GM12878 (cell line): Measurements from ENCODE around the gene LTBP2. TPM values are rescaled to one million over a fixed set of nuclear protein-coding genes. Genes with fewer than 3 reads are reported as not detected.

Experiments used
- ATAC-seq: fragments of 200-7000 bp; cut with Tn5 transposase; 3 replicates; pipeline ENCODE4 v1.9.1; 2020; ENCODE audit warnings: mild to moderate bottlenecking, moderate library complexity
- BruUV-seq: library from RNA; stranded (reverse); fragments of 400-500 nt; replicated peaks from 2 replicates; lab custom pipeline; 2021; lab: Mats Ljungman, UMichigan
- CTCF ChIA-PET: fragments of 300-600 bp; sonication (Branson Sonifier 250); formaldehyde crosslinking; extraction: SDS; loops from one replicate; lab custom pipeline; 2021; ENCODE audit warnings: inconsistent platforms; lab: Yijun Ruan, JAX
- POLR2A ChIA-PET: fragments of 350-600 bp; formaldehyde crosslinking; extraction: SDS; loops from one replicate; lab custom pipeline; 2021; ENCODE audit warnings: inconsistent platforms; lab: Charles Lee
- RAD21 ChIA-PET: fragments of 300-600 bp; sonication (Branson Sonifier 250); formaldehyde crosslinking; loops from one replicate; lab custom pipeline; 2023; ENCODE audit warnings: antibody characterized with exemption; ENCODE audit not compliant: unreplicated experiment; lab: Charles Lee
- SMC1A ChIA-PET: fragments of 300-600 bp; sonication (Branson Sonifier 250); formaldehyde crosslinking; loops from one replicate; lab custom pipeline; 2023; ENCODE audit not compliant: unreplicated experiment, uncharacterized antibody; lab: Charles Lee
- DNase-seq: peaks from one replicate; pipeline ENCODE4 v3.0.0-alpha.2; 2011; ENCODE audit warnings: low read depth, low spot score
- FAIRE-seq: peaks from 3 replicates; lab custom pipeline; 2011; peaks lifted over from hg19 to GRCh38; lab: Jason Lieb, UNC
- H2AFZ ChIP-seq: 2 replicates; pipeline ENCODE4 v1.6.0; 2011; ENCODE audit warnings: low read depth, low read length, control low read depth; ENCODE audit not compliant: control insufficient read depth
- H3K27ac ChIP-seq: 2 replicates; pipeline ENCODE4 v1.5.1; 2011; ENCODE audit warnings: control low read depth; ENCODE audit not compliant: control insufficient read depth, insufficient read depth
- H3K27me3 ChIP-seq, 2 experiments: replicated peaks in 1 of 2; 2 replicates each; pipeline versions ENCODE4 v1.6.0 to v1.6.1; 2011; ENCODE audit warnings: low read length in 1 of 2; ENCODE audit not compliant: control insufficient read depth in 2 of 2, insufficient read depth in 2 of 2
- H3K36me3 ChIP-seq, 2 experiments: 2 replicates each; pipeline ENCODE4 v1.5.1; 2011; ENCODE audit warnings: low read length in 1 of 2; ENCODE audit not compliant: control insufficient read depth in 2 of 2, insufficient read depth in 2 of 2
- H3K4me1 ChIP-seq: 2 replicates; pipeline ENCODE4 v1.6.1; 2011; ENCODE audit warnings: mild to moderate bottlenecking, low read length, moderate library complexity, mixed read lengths; ENCODE audit not compliant: control insufficient read depth, insufficient read depth
- H3K4me2 ChIP-seq: 2 replicates; pipeline ENCODE4 v1.6.0; 2011; ENCODE audit warnings: control low read depth; ENCODE audit not compliant: control insufficient read depth, insufficient read depth
- H3K4me3 ChIP-seq: fragments of 200-600 bp; sonication (generic); 2 replicates; pipeline ENCODE4 v1.5.1; 2016
- H3K79me2 ChIP-seq: 2 replicates; pipeline ENCODE4 v1.6.0; 2011; ENCODE audit warnings: low read length; ENCODE audit not compliant: control insufficient read depth, insufficient read depth
- H3K9ac ChIP-seq: 2 replicates; pipeline ENCODE4 v1.8.0; 2011; ENCODE audit warnings: low read length, control low read depth, mixed read lengths; ENCODE audit not compliant: control insufficient read depth, insufficient read depth
- H3K9me3 ChIP-seq: replicated peaks from 3 replicates; pipeline ENCODE4 v1.5.1; 2011; ENCODE audit warnings: mild to moderate bottlenecking, low read length; ENCODE audit not compliant: control insufficient read depth, insufficient read depth
- H4K20me1 ChIP-seq: 2 replicates; pipeline ENCODE4 v1.6.0; 2011; ENCODE audit not compliant: control insufficient read depth, insufficient read depth
- BCL11A ChIP-seq: IDR thresholded peaks from 2 replicates; pipeline ENCODE4 v1.6.1; 2011; ENCODE audit warnings: low read depth, low read length
- BMI1 ChIP-seq: fragments of 450-650 bp; IDR thresholded peaks from 2 replicates; pipeline ENCODE4 v1.6.1; 2016; ENCODE audit warnings: mild to moderate bottlenecking, moderate library complexity, borderline replicate concordance
- CBFB ChIP-seq: IDR thresholded peaks from 2 replicates; pipeline ENCODE4 v1.6.1; 2016; ENCODE audit warnings: antibody characterized with exemption, low read depth
- EP300 ChIP-seq, 2 experiments: fragments of 150-350 bp in 1 of 2; IDR thresholded peaks; 2 replicates each; pipeline ENCODE4 v1.6.1; 2011 to 2012; ENCODE audit warnings: low read depth in 2 of 2, low read length in 2 of 2, borderline replicate concordance in 1 of 2, improper control_type of control experiment in 1 of 2, inconsistent platforms in 1 of 2; ENCODE audit not compliant: control insufficient read depth in 1 of 2
- IRF4 ChIP-seq: IDR thresholded peaks from 2 replicates; pipeline ENCODE4 v1.6.1; 2011; ENCODE audit warnings: low read depth, low read length
- MYC ChIP-seq: IDR thresholded peaks from 2 replicates; pipeline ENCODE4 v1.6.1; 2011; ENCODE audit warnings: mild to moderate bottlenecking, low read length, moderate library complexity, inconsistent platforms; ENCODE audit not compliant: insufficient read depth, insufficient replicate concordance, insufficient read length, severe bottlenecking
- NR2C2 ChIP-seq: IDR thresholded peaks from 2 replicates; pipeline ENCODE4 v1.6.1; 2011; ENCODE audit warnings: borderline replicate concordance, low read depth; ENCODE audit not compliant: control insufficient read depth, insufficient read length
- POLR2AphosphoS2 ChIP-seq: IDR thresholded peaks from 2 replicates; pipeline ENCODE4 v1.6.1; 2011; ENCODE audit warnings: low read depth, mild to moderate bottlenecking, low read length, improper control_type of control experiment, moderate library complexity
- SIN3A ChIP-seq: IDR thresholded peaks from 2 replicates; pipeline ENCODE4 v1.6.1; 2012; ENCODE audit warnings: low read depth, low read length, improper control_type of control experiment
- SMC3 ChIP-seq: IDR thresholded peaks from 2 replicates; pipeline ENCODE4 v1.6.1; 2011; ENCODE audit warnings: low read length, improper control_type of control experiment, borderline replicate concordance
- STAT1 ChIP-seq: fragments of 450-650 bp; conservative IDR thresholded peaks from 2 replicates; pipeline ENCODE4 v1.6.1; 2014; ENCODE audit warnings: antibody characterized with exemption, mild to moderate bottlenecking
- TARDBP ChIP-seq: IDR thresholded peaks from 2 replicates; pipeline ENCODE4 v1.6.1; 2016; ENCODE audit warnings: borderline replicate concordance
- ZNF274 ChIP-seq: IDR thresholded peaks from one replicate; pipeline ENCODE4 v1.8.0; 2011; ENCODE audit not compliant: insufficient read length, insufficient read depth
- ZZZ3 ChIP-seq: IDR thresholded peaks from 2 replicates; pipeline ENCODE4 v1.6.1; 2011; ENCODE audit warnings: low read depth; ENCODE audit not compliant: control insufficient read depth, insufficient read length
- WGBS: methylation state at CpG from one replicate; pipeline ENCODE4 v1.1.6; 2016; ENCODE audit warnings: low lambda C conversion rate; ENCODE audit not compliant: insufficient replicate concordance, insufficient coverage; ENCODE audit errors: missing lambda C conversion rate; 5-methylcytosine and 5-hydroxymethylcytosine counted together
- in situ Hi-C: fragments of 300-500 bp; cut with MboI; formaldehyde crosslinking; loops from 9 replicates; pipeline ENCODE4 v1.14.3; 2018; ENCODE audit warnings: mixed read lengths
- intact Hi-C: fragments of 100-400 bp; cut with micrococcal nuclease; formaldehyde crosslinking; loops from one replicate; pipeline ENCODE4 v1.14.2; 2022; ENCODE audit not compliant: unreplicated experiment
- polyA plus RNA-seq, 11 experiments: library from polyadenylated mRNA; depleted of rRNA in 4 of 11; unstranded in 6 of 11; stranded (reverse) in 5 of 11; fragments of >200 nt; fragmentation: Nextera tagmentation in 4 of 11; fragmentation: Illumina TruSeq in 1 of 11; extraction: Ambion mirVana in 4 of 11; extraction: Trizol in 1 of 11; gene quantifications; 1 replicate in 1 of 11; 2 replicates in 10 of 11; pipeline versions ENCODE4 v1.2.1 to v1.2.3, GENCODE V29; 2011 to 2016; ENCODE audit warnings: inconsistent platforms in 2 of 11, missing spikeins in 2 of 11, low read depth in 1 of 11
- total RNA-seq, 4 experiments: library from RNA; depleted of rRNA in 3 of 4; stranded (reverse); fragments of >200 nt in 3 of 4; fragmentation: Illumina TruSeq in 1 of 4; extraction: Trizol in 1 of 4; gene quantifications; 2 replicates each; pipeline versions ENCODE4 v1.2.1 to v1.2.3, GENCODE V29; 2013 to 2021
- TF ChIP-seq, protein P1 (sequence below): IDR thresholded peaks from 2 replicates; pipeline ENCODE4 v1.6.1; 2011; ENCODE audit warnings: mild to moderate bottlenecking, low read depth, low read length, moderate library complexity; ENCODE audit not compliant: insufficient replicate concordance

The LTBP2 gene
- total and polyA plus RNA-seq, 10 of the 15 experiments (the other 5 are each of a cell fraction or from before 2014, with no cell fraction given): 0.03 to 0.23 (median 0.06) TPM; not detected in 1

DNA sequence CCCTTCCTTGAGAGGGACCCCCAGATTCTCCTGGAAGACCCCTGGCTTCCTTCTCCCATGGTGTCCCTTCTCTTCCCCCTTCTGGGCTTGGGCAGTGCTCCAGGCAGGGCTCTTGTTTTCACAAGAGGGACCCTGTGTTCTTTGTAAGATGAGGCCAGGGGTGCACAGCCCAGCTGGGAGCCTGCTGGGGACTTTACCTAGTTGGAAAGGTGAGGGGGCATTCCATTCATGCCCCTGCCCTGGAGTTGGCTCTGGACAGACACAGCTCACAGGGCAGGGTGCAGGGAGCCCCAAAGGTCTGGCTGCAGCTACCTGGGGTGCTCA, 87.3 kb downstream of the LTBP2 start:
- ChIA-PET POLR2A (interaction anchor here (0.6 kb wide), 1 partner anchor 40 kb away, joined by 5 read pairs; no protein-coding TSS in a partner anchor), CTCF (no interaction called here), RAD21 (no interaction called here), SMC1A (no interaction called here)
- intact Hi-C loops: no loop called here
- no peak for DNase-seq
- no peaks in the 10 kb centered on the region; a peak in 2 of 4 replicates for H3K27me3 ChIP-seq
- H3K36me3 ChIP-seq: no peaks in the 10 kb centered on the region
- no peak; the same call in 2 of the 3 replicates for ATAC-seq
- FAIRE-seq: no peak
- H3K9ac ChIP-seq: no peak overlapping the region
- no TSS peak for BruUV-seq
- peaks cover 5% of the 10 kb centered on the region for H3K4me1 ChIP-seq
- TF ChIP-seq ZNF274 (no peak), IRF4 (no peak), NR2C2 (no peak)
- no peaks in the 10 kb centered on the region for H3K9me3 ChIP-seq
- in situ Hi-C loops: no loop called here
- no peak overlapping the region for H3K4me2 ChIP-seq
- no peak overlapping the region for H2AFZ ChIP-seq
- H4K20me1 ChIP-seq: no peaks in the 10 kb centered on the region
- no peaks in the 10 kb centered on the region for H3K79me2 ChIP-seq
- H3K4me3 ChIP-seq: no peak overlapping the region
- H3K27ac ChIP-seq: no peak overlapping the region

DNA sequence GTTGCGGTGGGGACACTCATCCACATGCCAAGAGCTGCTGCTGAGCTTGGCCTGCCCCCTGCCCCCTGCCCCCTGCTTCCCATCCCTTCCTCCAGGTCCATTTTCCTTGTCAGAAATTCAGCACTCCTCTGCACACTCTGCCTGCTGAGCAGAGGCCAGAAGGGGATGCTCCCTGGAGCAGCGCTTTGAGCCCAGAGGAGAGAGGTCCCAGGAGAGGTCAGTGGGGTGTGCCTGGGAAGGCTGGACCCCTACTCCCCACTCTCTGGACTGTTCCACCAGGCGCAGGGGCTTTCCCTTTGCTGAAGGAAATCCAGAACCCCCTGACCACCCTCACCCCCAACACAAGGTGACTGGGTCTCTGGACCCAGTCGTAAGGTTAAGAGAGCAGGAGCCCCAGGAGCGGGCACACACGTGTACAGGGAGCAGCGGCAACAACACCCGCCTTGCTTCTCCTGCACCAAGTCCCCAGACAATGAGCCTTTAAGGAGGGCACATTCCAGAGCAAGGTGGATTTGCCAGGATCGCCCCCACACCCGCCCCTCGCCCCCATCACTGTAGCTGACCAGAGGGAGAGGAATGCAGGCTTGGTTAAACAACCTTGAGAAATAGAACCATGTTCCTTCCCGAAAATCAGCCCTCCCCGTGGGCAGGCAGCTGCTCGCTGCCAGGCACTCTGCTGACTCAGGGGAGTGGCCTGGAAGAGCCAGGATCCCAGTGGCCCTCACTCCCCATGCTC, 87.8 kb downstream of the LTBP2 start:
- RAD21 ChIA-PET: no interaction called here
- intact Hi-C loops: no loop called here
- Histone ChIP-seq H3K4me3 (no peak overlapping the region), H3K9me3 (no peaks in the 10 kb centered on the region), H3K27ac (no peak overlapping the region), H2AFZ (no peak overlapping the region), H3K4me1 (peaks cover 5% of the 10 kb centered on the region), H4K20me1 (no peaks in the 10 kb centered on the region), H3K27me3 (no peaks in the 10 kb centered on the region; a peak in 2 of 4 replicates), H3K9ac (no peak overlapping the region), H3K79me2 (no peaks in the 10 kb centered on the region)
- no peak for DNase-seq
- no TSS peak for BruUV-seq
- FAIRE-seq: no peak
- 37% methylated on average over 12 of the region's 14 CpGs for WGBS
- SMC1A ChIA-PET: no interaction called here
- POLR2A ChIA-PET: no interaction called here
- no peak for ATAC-seq
- no peak for TF ChIP-seq SIN3A
- TF ChIP-seq BCL11A: no peak
- TF ChIP-seq POLR2AphosphoS2: no peak
- no peak for TF ChIP-seq MYC
- TF ChIP-seq BMI1: no peak
- no peak for TF ChIP-seq TARDBP
- no peak for TF ChIP-seq EP300 (IDR thresholded peaks at IDR 0.05; ENCODE audit: borderline replicate concordance in 1 of 2, control insufficient read depth in 1 of 2, low read depth in 2 of 2, low read length in 2 of 2)
- no peak for TF ChIP-seq CBFB
- no peak for TF ChIP-seq SMC3
- TF ChIP-seq, protein P1, sequence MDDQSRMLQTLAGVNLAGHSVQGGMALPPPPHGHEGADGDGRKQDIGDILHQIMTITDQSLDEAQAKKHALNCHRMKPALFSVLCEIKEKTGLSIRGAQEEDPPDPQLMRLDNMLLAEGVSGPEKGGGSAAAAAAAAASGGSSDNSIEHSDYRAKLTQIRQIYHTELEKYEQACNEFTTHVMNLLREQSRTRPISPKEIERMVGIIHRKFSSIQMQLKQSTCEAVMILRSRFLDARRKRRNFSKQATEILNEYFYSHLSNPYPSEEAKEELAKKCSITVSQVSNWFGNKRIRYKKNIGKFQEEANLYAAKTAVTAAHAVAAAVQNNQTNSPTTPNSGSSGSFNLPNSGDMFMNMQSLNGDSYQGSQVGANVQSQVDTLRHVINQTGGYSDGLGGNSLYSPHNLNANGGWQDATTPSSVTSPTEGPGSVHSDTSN: no peak
- no peak for TF ChIP-seq NR2C2
- no peak for TF ChIP-seq ZZZ3
- TF ChIP-seq STAT1: no peak
- TF ChIP-seq, all 136 proteins: peak for 0
- Histone ChIP-seq H3K4me2 (no peak overlapping the region), H3K36me3 (no peaks in the 10 kb centered on the region)
- CTCF ChIA-PET: no interaction called here
- in situ Hi-C loops: no loop called here
